GM18870 (cell line): Measurements from ENCODE around the gene SEMA3E.
"Not testable (repeated sequence)": the region's sequence is repeated elsewhere in the genome, so short reads cannot be mapped to it uniquely, and the experiment has no call there.

ENCODE experiments used
- ATAC-seq: cut with Tn5 transposase; IDR thresholded peaks from one replicate; pipeline ENCODE4 v1.9.1; 2021; ENCODE audit warnings: moderate library complexity; ENCODE audit not compliant: unreplicated experiment

The SEMA3E gene

DNA sequence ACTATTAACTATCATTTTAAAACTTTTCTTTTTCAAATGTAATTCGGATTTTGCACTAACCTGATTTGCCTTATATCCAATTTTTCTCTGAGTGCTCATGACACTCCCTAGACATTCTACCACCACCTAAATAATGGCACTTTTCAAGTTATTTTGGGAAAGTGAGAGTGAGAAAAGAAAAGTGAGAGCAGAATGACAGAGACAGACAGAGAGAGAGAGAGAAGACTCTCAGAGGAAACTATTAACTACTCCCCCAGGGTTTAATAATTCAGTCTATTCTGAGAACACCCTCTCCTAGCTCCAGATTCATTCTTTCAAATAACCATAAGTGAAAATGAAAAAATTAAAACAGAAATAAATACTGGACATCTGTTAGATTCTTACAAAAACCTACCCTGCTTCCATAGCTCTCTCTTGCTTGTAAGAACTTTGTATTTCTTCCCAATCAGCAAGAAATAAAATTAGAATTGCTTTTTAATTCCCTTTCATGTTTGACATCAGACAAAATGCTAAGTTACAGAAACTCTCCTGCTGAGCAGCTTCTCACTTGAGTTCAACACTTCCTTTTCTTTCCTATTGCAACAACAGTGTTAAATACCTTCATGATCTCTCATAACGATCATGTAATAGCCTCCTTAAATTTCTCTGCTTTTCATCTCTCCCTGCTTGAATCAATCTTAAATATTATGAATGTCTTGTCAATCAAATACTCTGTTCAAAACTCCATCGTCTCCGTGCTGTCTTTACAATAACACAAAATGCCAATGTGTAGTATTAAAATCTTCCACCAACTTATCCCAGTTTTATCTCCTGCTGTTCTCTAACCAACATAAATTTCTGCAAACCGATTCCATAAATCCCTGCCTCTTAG lies 191.7 kb downstream of the SEMA3E start:
- ATAC-seq, result no peak

DNA sequence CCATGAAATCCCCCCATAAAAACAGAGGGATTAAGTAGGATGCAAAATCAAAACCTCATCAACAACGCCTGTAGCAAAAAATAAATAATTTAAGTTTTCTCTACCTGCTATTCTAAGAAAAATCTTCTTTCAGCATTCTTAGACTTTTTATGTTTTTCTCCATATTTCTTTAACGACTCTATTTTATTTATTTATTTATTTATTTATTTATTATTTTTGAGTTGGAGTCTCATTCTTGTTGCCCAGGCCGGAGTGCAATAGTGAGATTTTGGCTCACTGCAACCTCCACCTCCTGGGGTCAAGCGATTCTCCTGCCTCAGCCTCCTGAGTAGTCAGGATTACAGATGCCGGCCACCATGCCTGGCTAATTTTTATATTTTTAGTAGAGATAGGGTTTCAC lies 192.5 kb downstream of the SEMA3E start:
- no peak for ATAC-seq

DNA sequence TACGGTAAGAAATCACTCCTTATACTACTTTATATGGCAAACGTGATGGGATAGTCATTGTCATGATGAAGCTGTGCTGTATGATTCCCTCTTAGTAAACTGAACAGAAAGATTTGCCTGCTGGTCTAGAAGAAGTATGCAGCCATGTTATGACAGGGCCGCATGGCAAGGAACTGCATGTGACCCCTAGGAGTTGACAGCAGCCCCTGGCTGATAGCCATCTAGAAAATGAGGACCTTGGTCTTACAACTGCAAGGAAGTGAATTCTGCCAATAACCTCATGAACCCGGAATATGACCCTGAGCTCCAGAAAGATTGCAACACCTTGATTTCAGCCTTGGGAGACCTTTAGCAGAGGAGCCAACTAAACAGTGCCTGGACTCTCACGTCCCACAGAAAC lies 193.3 kb downstream of the SEMA3E start:
- no peak for ATAC-seq

- no peak for ATAC-seq
Measured at GRCh38 chr7:83452256-83452655, 196.7 kb downstream of the SEMA3E start.

DNA sequence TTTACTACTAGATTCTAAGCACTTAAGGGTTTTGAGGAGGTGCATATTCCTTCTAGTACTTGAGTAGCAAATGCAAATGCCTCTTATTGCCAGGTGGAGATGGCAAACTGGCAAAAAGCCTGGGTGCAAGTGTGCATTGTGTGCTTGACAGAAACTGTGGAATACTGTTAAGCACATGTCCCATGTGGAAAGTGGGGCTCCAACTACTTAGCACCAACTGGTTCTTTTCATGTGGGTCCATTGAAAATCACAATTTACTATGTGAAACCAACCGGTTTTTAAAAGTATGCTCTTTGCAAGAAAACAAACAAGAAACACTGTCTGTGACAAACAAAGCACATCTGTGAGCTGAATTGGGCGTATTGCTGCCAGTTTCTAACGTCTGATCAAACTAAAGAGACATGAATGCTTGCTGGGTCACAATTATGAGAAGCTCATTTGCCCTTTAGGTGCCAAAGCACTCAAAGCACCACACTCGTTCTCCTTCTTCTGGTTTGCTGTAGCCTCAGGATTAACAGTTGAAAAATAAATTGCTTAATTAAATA lies 197.4 kb downstream of the SEMA3E start:
- no peak for ATAC-seq

DNA sequence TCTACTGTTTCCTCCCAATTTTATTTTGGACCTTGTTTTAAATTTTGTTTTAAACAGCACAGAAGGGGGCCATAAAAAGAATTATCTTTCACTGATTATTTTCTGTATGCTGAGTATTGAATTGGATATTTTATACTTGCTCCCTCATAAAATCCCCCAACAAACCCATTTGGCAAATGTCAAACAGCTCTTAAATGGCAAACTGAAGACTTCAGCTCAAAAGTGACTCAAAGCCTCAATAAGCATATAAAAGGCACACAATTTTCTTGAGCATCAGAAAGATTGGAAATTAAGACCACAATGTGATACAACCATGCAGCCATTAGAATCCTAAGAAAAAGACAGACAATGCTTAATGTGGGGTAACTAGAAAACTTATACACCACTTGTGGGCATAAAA lies 199.2 kb downstream of the SEMA3E start:
- no peak for ATAC-seq

DNA sequence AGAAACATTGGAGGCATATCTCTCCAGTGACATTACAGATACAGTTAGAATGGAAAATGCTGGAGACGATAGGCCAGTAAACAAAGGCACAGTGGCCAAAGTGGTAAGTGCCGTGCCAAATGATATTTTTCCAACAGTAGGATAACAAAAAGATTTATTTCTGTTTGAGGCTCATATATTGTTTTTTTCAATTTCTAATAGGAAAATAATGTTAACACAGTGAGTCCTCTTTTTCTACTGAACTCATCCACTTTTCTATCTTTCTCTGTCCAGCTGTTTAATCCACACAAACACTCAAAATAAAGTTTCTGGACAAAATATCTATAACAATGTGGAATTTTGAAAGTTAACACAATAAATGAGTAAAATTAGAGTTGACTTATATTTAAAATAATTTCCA lies 201.3 kb downstream of the SEMA3E start:
- no peak for ATAC-seq

GRCh38 chr7:83446102-83446669 lies 202.8 kb downstream of the SEMA3E start:
- ATAC-seq, result no peak

DNA sequence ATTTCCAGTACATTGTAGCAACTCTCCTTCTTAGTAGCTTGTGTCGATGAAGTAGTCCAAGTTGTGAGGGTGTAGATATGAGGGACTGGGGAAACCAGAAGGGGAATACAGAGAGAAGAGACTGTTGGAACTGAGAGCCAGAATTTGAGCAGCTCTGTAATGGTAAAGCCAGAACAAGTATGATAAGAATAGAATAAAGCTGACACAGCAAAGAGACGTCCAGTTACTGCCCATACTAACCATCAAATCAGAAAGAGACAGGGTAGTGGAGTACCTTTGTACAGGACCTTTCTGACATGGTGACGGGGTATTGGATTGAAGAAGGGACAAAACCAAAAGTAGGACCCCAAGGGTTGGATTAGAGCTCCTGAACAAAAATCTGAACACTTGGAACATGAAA lies 206.0 kb downstream of the SEMA3E start:
- no peak for ATAC-seq

GRCh38 chr7:83439026-83439425 lies 209.9 kb downstream of the SEMA3E start:
- ATAC-seq, result no peak

- ATAC-seq, result not testable (repeated sequence)
Measured at GRCh38 chr7:83430289-83430688, 218.7 kb downstream of the SEMA3E start.

DNA sequence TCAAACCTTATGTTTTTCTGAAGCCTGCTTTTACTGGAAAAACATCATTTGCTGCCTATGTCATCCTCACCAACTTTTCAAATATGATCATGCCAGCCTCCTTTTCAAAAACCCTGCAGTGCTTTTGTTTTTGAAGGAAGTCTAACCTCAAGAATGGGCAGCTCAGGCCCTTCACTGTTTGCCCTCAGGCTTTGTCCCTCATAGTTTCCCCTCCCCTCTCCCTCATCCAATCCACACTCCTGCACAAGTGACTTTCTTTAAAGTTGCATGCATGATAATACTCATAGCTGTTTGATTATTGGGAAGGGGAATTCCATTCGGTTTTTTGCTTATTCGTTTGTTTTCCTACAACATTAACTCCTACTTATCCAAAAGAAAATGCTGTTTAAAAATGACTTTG lies 219.4 kb downstream of the SEMA3E start:
- no peak for ATAC-seq

DNA sequence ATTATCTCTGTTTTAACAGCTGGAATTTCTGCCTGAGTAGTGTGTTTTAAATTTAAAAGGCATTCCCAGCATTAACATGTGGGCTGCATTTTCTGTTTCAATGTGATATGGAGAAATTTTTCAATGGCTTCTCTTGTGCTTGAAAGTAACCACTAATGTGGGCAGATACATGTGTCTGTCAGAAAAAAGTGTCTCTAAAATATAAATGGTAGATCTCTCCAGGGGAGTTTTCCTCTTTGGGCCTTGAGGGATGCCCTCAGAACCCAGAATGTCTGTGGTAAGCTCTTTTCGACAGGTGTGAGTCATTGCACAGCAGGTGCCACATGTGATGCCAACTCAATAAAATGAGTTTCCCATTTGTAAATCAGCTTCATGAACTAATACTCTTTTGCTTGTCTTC lies 221.1 kb downstream of the SEMA3E start:
- ATAC-seq, result no peak

- ATAC-seq, result no peak
Measured at GRCh38 chr7:83426325-83426724, 222.6 kb downstream of the SEMA3E start.

GRCh38 chr7:83419013-83419412 lies 229.9 kb downstream of the SEMA3E start:
- ATAC-seq, result no peak

- no peak for ATAC-seq
Measured at GRCh38 chr7:83415840-83416239, 233.1 kb downstream of the SEMA3E start.

DNA sequence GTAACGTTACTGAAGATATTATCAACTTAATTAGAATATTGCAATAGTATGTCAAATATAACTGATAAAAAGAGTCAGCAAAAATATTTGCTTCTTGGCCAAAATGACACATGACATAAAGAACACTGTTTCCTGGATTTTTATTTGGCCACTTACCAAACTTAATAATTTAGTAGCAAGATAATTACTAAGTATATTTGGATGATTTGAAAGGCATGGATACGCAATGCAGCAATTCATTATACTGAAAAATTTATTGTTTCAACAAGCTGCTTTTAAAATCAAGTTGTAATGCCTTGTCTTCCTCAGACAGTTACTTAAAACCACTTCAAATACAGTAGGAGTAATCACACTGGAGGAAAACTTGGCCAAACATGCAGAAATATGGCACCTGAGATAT lies 234.0 kb downstream of the SEMA3E start:
- ATAC-seq, result no peak

- ATAC-seq, result no peak
Measured at GRCh38 chr7:83413831-83414230, 235.1 kb downstream of the SEMA3E start.

- ATAC-seq, result no peak
Measured at GRCh38 chr7:83413424-83413823, 235.5 kb downstream of the SEMA3E start.

DNA sequence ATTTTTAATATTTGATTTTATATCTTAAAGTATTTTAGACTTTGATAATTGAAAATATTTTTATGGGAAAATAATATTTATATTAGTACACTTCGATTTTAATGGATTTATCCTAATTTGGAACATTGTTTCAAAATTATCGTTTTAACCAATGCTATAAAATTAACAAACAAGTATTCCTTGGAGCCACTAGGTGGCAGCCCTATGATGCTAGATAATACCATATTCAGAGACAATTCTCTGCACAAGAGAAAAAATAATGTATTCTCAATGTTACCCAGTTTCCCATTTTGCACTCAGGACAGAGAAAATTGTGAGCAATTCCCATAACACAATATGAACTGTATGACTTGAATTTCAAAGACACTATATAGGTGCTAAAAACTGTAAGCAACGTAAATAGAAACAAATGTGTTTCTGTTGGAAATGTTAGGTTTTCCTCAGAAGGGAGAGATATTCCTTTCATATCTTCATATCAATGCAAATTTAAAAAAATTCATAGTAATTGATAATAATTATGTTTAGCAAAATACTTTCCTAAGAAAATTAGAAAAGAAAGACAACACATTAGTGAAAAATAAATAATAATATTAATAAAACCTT lies 237.8 kb downstream of the SEMA3E start:
- no peak for ATAC-seq

- ATAC-seq, result no peak
Measured at GRCh38 chr7:83394776-83395175, 254.2 kb downstream of the SEMA3E start.

DNA sequence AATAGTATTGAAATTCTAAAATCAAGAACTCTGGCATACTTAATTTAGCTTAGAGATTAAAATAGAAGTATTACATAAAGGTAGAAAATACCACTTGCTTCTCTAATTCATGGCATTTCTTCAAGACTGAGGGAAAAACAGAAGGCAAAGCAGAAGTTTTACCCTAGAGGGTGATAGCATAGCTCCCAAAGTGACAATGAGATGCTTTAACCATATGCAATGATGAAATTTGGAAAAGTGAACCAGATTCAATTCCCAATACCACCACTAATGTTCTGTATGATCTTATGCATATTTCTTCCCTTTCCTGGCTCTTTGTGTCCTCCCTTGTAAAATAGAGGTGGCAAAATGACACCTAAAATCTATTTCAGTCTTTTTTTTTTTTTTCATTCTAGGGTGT lies 260.5 kb downstream of the SEMA3E start:
- no peak for ATAC-seq
